GM12878 (cell line): ENCODE data around the gene TNFAIP3. TPM values are rescaled to one million over a fixed set of nuclear protein-coding genes. Genes with fewer than 3 reads are reported as not detected.
A peak's percentile ranks its signal among the peaks of the same experiment; 100 is the strongest.

Experiments
- ATF7 ChIP-seq: fragments of 450-650 bp; IDR thresholded peaks from 2 replicates; pipeline ENCODE4 v1.6.1; 2016; ENCODE audit warnings: low read depth, mild to moderate bottlenecking
- BCL11A ChIP-seq: IDR thresholded peaks from 2 replicates; pipeline ENCODE4 v1.6.1; 2011; ENCODE audit warnings: low read depth, low read length
- CBX5 ChIP-seq: sonication (generic); IDR thresholded peaks from 2 replicates; pipeline ENCODE4 v1.6.1; 2016; ENCODE audit warnings: low read depth, moderate library complexity, mild to moderate bottlenecking, inconsistent platforms
- JUNB ChIP-seq: IDR thresholded peaks from 2 replicates; pipeline ENCODE4 v1.6.1; 2016; ENCODE audit warnings: antibody characterized with exemption, mild to moderate bottlenecking
- KDM1A ChIP-seq: fragments of 200-600 bp; sonication (generic); IDR thresholded peaks from 2 replicates; pipeline ENCODE4 v1.6.1; 2016; ENCODE audit warnings: borderline replicate concordance
- MAX ChIP-seq: IDR thresholded peaks from 2 replicates; pipeline ENCODE4 v1.6.1; 2012; ENCODE audit warnings: low read depth, low read length, improper control_type of control experiment
- MYB ChIP-seq: fragments of 150-350 bp; IDR thresholded peaks from 2 replicates; pipeline ENCODE4 v1.6.1; 2014; ENCODE audit warnings: mild to moderate bottlenecking, low read depth, low read length, borderline replicate concordance
- NFIC ChIP-seq: IDR thresholded peaks from 2 replicates; pipeline ENCODE4 v1.6.1; 2012; ENCODE audit warnings: low read depth, mild to moderate bottlenecking, inconsistent platforms, low read length, moderate library complexity
- NFYB ChIP-seq: IDR thresholded peaks from 2 replicates; pipeline ENCODE4 v1.6.1; 2011; ENCODE audit warnings: low read depth, mild to moderate bottlenecking, low read length, improper control_type of control experiment, moderate library complexity; ENCODE audit not compliant: insufficient read depth
- PAX5 ChIP-seq: IDR thresholded peaks from 2 replicates; pipeline ENCODE4 v1.6.1; 2011; ENCODE audit warnings: low read depth, low read length, borderline replicate concordance
- PAX8 ChIP-seq: fragments of 450-650 bp; IDR thresholded peaks from 2 replicates; pipeline ENCODE4 v1.6.1; 2017; ENCODE audit warnings: mild to moderate bottlenecking, moderate library complexity
- POLR2AphosphoS5 ChIP-seq: IDR thresholded peaks from 2 replicates; pipeline ENCODE4 v1.6.1; 2011; ENCODE audit warnings: mild to moderate bottlenecking, low read length, inconsistent platforms
- RUNX3 ChIP-seq: IDR thresholded peaks from 2 replicates; pipeline ENCODE4 v1.6.1; 2012; ENCODE audit warnings: low read length, inconsistent platforms
- SPI1 ChIP-seq: IDR thresholded peaks from 2 replicates; pipeline ENCODE4 v1.6.1; 2011; ENCODE audit warnings: low read depth, mild to moderate bottlenecking, low read length, moderate library complexity, borderline replicate concordance; ENCODE audit not compliant: insufficient read depth
- TCF7 ChIP-seq: IDR thresholded peaks from 2 replicates; pipeline ENCODE4 v1.6.1; 2014; ENCODE audit warnings: antibody characterized with exemption, borderline replicate concordance
- USF1 ChIP-seq: IDR thresholded peaks from 2 replicates; pipeline ENCODE4 v1.6.1; 2011; ENCODE audit warnings: borderline replicate concordance, low read depth, mild to moderate bottlenecking, moderate library complexity, mixed read lengths, low read length; ENCODE audit not compliant: insufficient read depth; ENCODE audit errors: extremely low read length
- polyA plus RNA-seq, 11 experiments: library from polyadenylated mRNA; depleted of rRNA in 4 of 11; unstranded in 6 of 11; stranded (reverse) in 5 of 11; fragments of >200 nt; fragmentation: Nextera tagmentation in 4 of 11; fragmentation: Illumina TruSeq in 1 of 11; extraction: Ambion mirVana in 4 of 11; extraction: Trizol in 1 of 11; gene quantifications; 1 replicate in 1 of 11; 2 replicates in 10 of 11; pipeline versions ENCODE4 v1.2.1 to v1.2.3, GENCODE V29; 2011 to 2016; ENCODE audit warnings: inconsistent platforms in 2 of 11, missing spikeins in 2 of 11, low read depth in 1 of 11
- total RNA-seq, 4 experiments: library from RNA; depleted of rRNA in 3 of 4; stranded (reverse); fragments of >200 nt in 3 of 4; fragmentation: Illumina TruSeq in 1 of 4; extraction: Trizol in 1 of 4; gene quantifications; 2 replicates each; pipeline versions ENCODE4 v1.2.1 to v1.2.3, GENCODE V29; 2013 to 2021

TNFAIP3 gene
- total and polyA plus RNA-seq, 10 of the 15 experiments (the other 5 are each of a cell fraction or from before 2014, with no cell fraction given), result 18.0 to 350 (median 127) TPM

- TF ChIP-seq SPI1, result peak; percentile 68
- TF ChIP-seq PAX8, result no peak
- peak; percentile 49 for TF ChIP-seq NFYB
- no peak for TF ChIP-seq PAX5
- no peak for TF ChIP-seq TCF7
- TF ChIP-seq ATF7, result 0 out of 2 replicates have a peak, but pooled peaks have one; percentile 18
- TF ChIP-seq NFIC, result no peak
- no peak for TF ChIP-seq POLR2AphosphoS5
- TF ChIP-seq RUNX3, result peak; percentile 54; the same call in 1 of the 2 replicates
- TF ChIP-seq USF1, result no peak
- no peak for TF ChIP-seq MAX
- TF ChIP-seq JUNB, result peak; percentile 40
- no peak for TF ChIP-seq KDM1A
- 0 out of 2 replicates have a peak, but pooled peaks have one; percentile 40 for TF ChIP-seq CBX5
- TF ChIP-seq MYB, result no peak
- TF ChIP-seq BCL11A, result 0 out of 2 replicates have a peak, but pooled peaks have one; percentile 24
Observed at GRCh38 chr6:137846772-137847313, 20.2 kb upstream of the TNFAIP3 start (continued).
